Keratinocyte (primary cell): ENCODE results near the gene HOMER2. TPM values are rescaled to one million over a fixed set of nuclear protein-coding genes. Genes with fewer than 3 reads are reported as not detected.

Experiments used
- DNase-seq: peaks from one replicate; pipeline ENCODE4 v3.0.0-alpha.2; 2011; ENCODE audit warnings: low read depth, missing footprints, low spot score
- FAIRE-seq: peaks from 2 replicates; lab custom pipeline; 2011; peaks lifted over from hg19 to GRCh38; lab: Jason Lieb, UNC
- H2AFZ ChIP-seq: 2 replicates; pipeline ENCODE4 v1.6.0; 2012; ENCODE audit warnings: low read length, control low read depth, inconsistent platforms; ENCODE audit not compliant: control insufficient read depth
- H3K27ac ChIP-seq: 2 replicates; pipeline ENCODE4 v1.5.1; 2011; ENCODE audit warnings: low read length; ENCODE audit not compliant: control insufficient read depth, insufficient read depth
- H3K27me3 ChIP-seq: 3 replicates; pipeline ENCODE4 v1.6.0; 2011; ENCODE audit warnings: low read length; ENCODE audit not compliant: control insufficient read depth, insufficient read depth; ENCODE audit errors: extremely low read depth
- H3K36me3 ChIP-seq, 2 experiments: 2 replicates in 1 of 2; 3 replicates in 1 of 2; pipeline ENCODE4 v1.5.1; 2011; ENCODE audit warnings: low read length in 2 of 2, mild to moderate bottlenecking in 1 of 2; ENCODE audit not compliant: control insufficient read depth in 2 of 2, insufficient read depth in 2 of 2; ENCODE audit errors: extremely low read depth in 1 of 2
- H3K4me1 ChIP-seq: 3 replicates; pipeline ENCODE4 v1.5.1; 2011; ENCODE audit warnings: low read length; ENCODE audit not compliant: control insufficient read depth, insufficient read depth; ENCODE audit errors: extremely low read depth
- H3K4me2 ChIP-seq: 3 replicates; pipeline ENCODE4 v1.6.0; 2011; ENCODE audit warnings: low read depth, low read length; ENCODE audit not compliant: control insufficient read depth, insufficient read depth; ENCODE audit errors: extremely low read depth
- H3K4me3 ChIP-seq, 3 experiments: fragments of 200-600 bp in 1 of 3; sonication (generic) in 1 of 3; 2 replicates in 2 of 3; 3 replicates in 1 of 3; pipeline ENCODE4 v1.5.1; 2011 to 2016; ENCODE audit warnings: low read length in 3 of 3, mild to moderate bottlenecking in 3 of 3, control low read depth in 2 of 3, inconsistent platforms in 1 of 3, low read depth in 1 of 3, mixed read lengths in 1 of 3, mixed run types in 1 of 3, moderate library complexity in 1 of 3; ENCODE audit not compliant: control insufficient read depth in 2 of 3, insufficient read depth in 2 of 3; ENCODE audit errors: extremely low read depth in 1 of 3
- H3K79me2 ChIP-seq: 2 replicates; pipeline ENCODE4 v1.6.0; 2012; ENCODE audit warnings: low read length; ENCODE audit not compliant: control insufficient read depth, insufficient read depth
- H3K9ac ChIP-seq: 3 replicates; pipeline ENCODE4 v1.6.0; 2011; ENCODE audit warnings: low read length; ENCODE audit not compliant: control insufficient read depth, insufficient read depth; ENCODE audit errors: extremely low read depth
- H3K9me1 ChIP-seq: 3 replicates; pipeline ENCODE4 v1.6.0; 2011; ENCODE audit warnings: low read length; ENCODE audit not compliant: control insufficient read depth, insufficient read depth; ENCODE audit errors: extremely low read depth
- H3K9me3 ChIP-seq: 2 replicates; pipeline ENCODE4 v1.5.1; 2012; ENCODE audit warnings: low read depth, low read length; ENCODE audit not compliant: control insufficient read depth
- H4K20me1 ChIP-seq: 3 replicates; pipeline ENCODE4 v1.6.0; 2011; ENCODE audit warnings: low read length; ENCODE audit not compliant: control insufficient read depth, insufficient read depth; ENCODE audit errors: extremely low read depth
- CTCF ChIP-seq, 3 experiments: IDR thresholded peaks in 1 of 3; conservative IDR thresholded peaks in 1 of 3; optimal IDR thresholded peaks in 1 of 3; 2 replicates in 2 of 3; 3 replicates in 1 of 3; pipeline versions ENCODE3 to v1.5.1; 2011; ENCODE audit warnings: low read length in 3 of 3, mild to moderate bottlenecking in 3 of 3, moderate library complexity in 2 of 3, control low read depth in 1 of 3, inconsistent platforms in 1 of 3; ENCODE audit not compliant: insufficient read depth in 2 of 3; ENCODE audit errors: extremely low read depth in 1 of 3
- EZH2 ChIP-seq: IDR thresholded peaks from one replicate; pipeline ENCODE4 v1.6.1; 2012; ENCODE audit warnings: inconsistent platforms, mild to moderate bottlenecking, low read length, moderate library complexity
- dilution Hi-C: fragments of 300-500 bp; cut with MboI; formaldehyde crosslinking; loops from one replicate; pipeline ENCODE4 v1.7.0; 2020; ENCODE audit warnings: low sequenced_read_pairs; ENCODE audit not compliant: extremely low pct_ligation_motif_present
- polyA plus RNA-seq, 5 experiments: library from polyadenylated mRNA; depleted of rRNA in 3 of 5; stranded (reverse) in 3 of 5; stranded (forward) in 1 of 5; unstranded in 1 of 5; fragments of >200 nt; gene quantifications; 1 replicate in 1 of 5; 2 replicates in 3 of 5; 3 replicates in 1 of 5; pipeline versions ENCODE4 v1.2.1 to v1.2.3, GENCODE V29; 2011 to 2012; ENCODE audit warnings: missing spikeins in 2 of 5, low read depth in 1 of 5, low replicate concordance in 1 of 5

HOMER2 gene
- polyA plus RNA-seq, 1 donor (not counting 4 experiments of a cell fraction or from before 2014, with no cell fraction given), result 12.4 TPM

GRCh38 chr15:82831894-82832600 is 120.5 kb downstream of the HOMER2 start:
- Histone ChIP-seq H3K27ac (peak overlapping the region; percentile 88), H3K9me1 (no peaks in the 10 kb centered on the region), H3K4me3 (peak overlapping the region in 1 of 3 experiments; percentile 24), H3K27me3 (no peaks in the 10 kb centered on the region), H3K4me1 (peaks cover 27% of the 10 kb centered on the region), H3K4me2 (peak overlapping the region; percentile 75), H2AFZ (no peak overlapping the region), H3K9me3 (no peaks in the 10 kb centered on the region), H3K36me3 (peaks cover 29 to 50% of the 10 kb centered on the region in 2 experiments), H3K9ac (peak overlapping the region; percentile 51), H3K79me2 (peaks cover 3% of the 10 kb centered on the region), H4K20me1 (peaks cover 2% of the 10 kb centered on the region)
- FAIRE-seq, result peak; percentile 17
- no peak for DNase-seq
- TF ChIP-seq CTCF (optimal IDR thresholded peaks at IDR 0.05 in 1 of 3, IDR thresholded peaks at IDR 0.05 in 1 of 3, conservative IDR thresholded peaks at IDR 0.05 in 1 of 3; ENCODE audit: extremely low read depth in 1 of 3, insufficient read depth in 2 of 3, low read length in 3 of 3) (no peak), EZH2 (no peak)
- dilution Hi-C loops, result no loop called here

- no peak overlapping the region for H2AFZ ChIP-seq
- dilution Hi-C loops, result no loop called here
- peaks cover 26 to 46% of the 10 kb centered on the region in 2 experiments for H3K36me3 ChIP-seq
- no peak overlapping the region for H3K27ac ChIP-seq
- FAIRE-seq, result no peak
- H3K79me2 ChIP-seq, result peaks cover 3% of the 10 kb centered on the region
- H3K27me3 ChIP-seq, result no peaks in the 10 kb centered on the region
- H3K4me1 ChIP-seq, result peaks cover 27% of the 10 kb centered on the region
- no peak overlapping the region for H3K9ac ChIP-seq
- no peak for DNase-seq
- H4K20me1 ChIP-seq, result peaks cover 2% of the 10 kb centered on the region
- no peak overlapping the region for H3K4me2 ChIP-seq
- no peaks in the 10 kb centered on the region for H3K9me1 ChIP-seq
- H3K4me3 ChIP-seq, result no peak overlapping the region
- TF ChIP-seq CTCF (optimal IDR thresholded peaks at IDR 0.05 in 1 of 3, IDR thresholded peaks at IDR 0.05 in 1 of 3, conservative IDR thresholded peaks at IDR 0.05 in 1 of 3; ENCODE audit: extremely low read depth in 1 of 3, insufficient read depth in 2 of 3, low read length in 3 of 3) (no peak), EZH2 (no peak)
- H3K9me3 ChIP-seq, result no peaks in the 10 kb centered on the region
Measured at GRCh38 chr15:82830427-82831173, 121.9 kb downstream of the HOMER2 start.
